ENCODE data around the gene RASA3. TPM values are rescaled to one million over a fixed set of nuclear protein-coding genes. Genes with fewer than 3 reads are reported as not detected.

Gene RASA3
- total and polyA plus RNA-seq, 9 of the 15 experiments (the other 6 are each of a cell fraction or from before 2014, with no cell fraction given) = 0.72 to 25.3 (median 14.4) TPM

DNA sequence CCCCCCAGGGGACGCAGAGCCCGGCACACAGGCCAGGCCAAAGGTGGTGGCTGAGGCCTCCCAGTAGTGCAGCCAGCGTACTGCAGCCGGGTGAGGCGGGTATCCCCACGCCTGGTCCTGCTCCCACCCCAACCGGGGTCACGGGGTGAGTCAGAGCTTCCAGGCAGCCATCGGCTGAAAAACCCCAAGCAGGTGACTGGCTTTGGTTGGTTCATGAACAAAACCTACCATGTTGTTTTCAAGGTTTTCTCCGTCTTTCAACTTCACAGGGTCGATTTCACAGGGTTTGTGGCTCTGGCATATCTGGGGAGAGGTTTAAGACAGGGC is 116.5 kb downstream of the RASA3 start:
- H3K4me2 ChIP-seq (ENCODE audit: insufficient read depth, low read length) = no peak overlapping the region
- no peaks in the 10 kb centered on the region for H4K20me1 ChIP-seq (replicated peaks; ENCODE audit: control insufficient read depth, insufficient read depth, low read length)
- H3K9me1 ChIP-seq (ENCODE audit: control insufficient read depth, insufficient read depth, low read length) = no peaks in the 10 kb centered on the region
- in situ Hi-C loops (cut with MboI) = no loop called here
- no peaks in the 10 kb centered on the region for H3K27me3 ChIP-seq (ENCODE audit: control insufficient read depth in 2 of 2, insufficient read depth in 2 of 2, low read length in 2 of 2)
- no peak overlapping the region for H3K27ac ChIP-seq (ENCODE audit: extremely low read depth, low read depth, low read length)
- ChIA-PET CTCF (ENCODE audit: low intra/inter-chr PET ratio) (no interaction called here), POLR2A (no interaction called here)
- peaks cover 41% of the 10 kb centered on the region; the same call in 2 of the 3 replicates for H3K36me3 ChIP-seq (ENCODE audit: control insufficient read depth, insufficient read depth, low read length)
- ATAC-seq (no peak), FAIRE-seq (no peak), DNase-seq (ENCODE audit: extremely low read depth in 1 of 4, low spot score in 3 of 4) (no peak)
- 97% methylated on average over 11 of the region's 11 CpGs for WGBS (ENCODE audit: insufficient coverage, low coverage, missing lambda C conversion rate)
- no TSS peak for BruUV-seq (replicated peaks)
- intact Hi-C loops (cut with micrococcal nuclease) = no loop called here
- H2AFZ ChIP-seq (ENCODE audit: low read depth, low read length) = no peak overlapping the region
- H3K9ac ChIP-seq (ENCODE audit: insufficient read depth in 1 of 2, low read depth in 2 of 2, low read length in 2 of 2) = no peak overlapping the region
- no peaks in the 10 kb centered on the region for H3K9me3 ChIP-seq (replicated peaks; ENCODE audit: control insufficient read depth, insufficient read depth, low read depth, low read length)
- H3K4me3 ChIP-seq = no peak overlapping the region
- H3K4me1 ChIP-seq (replicated peaks in 1 of 2; ENCODE audit: control insufficient read depth in 2 of 2, insufficient read depth in 2 of 2, low read length in 2 of 2) = peaks cover 2 to 47% of the 10 kb centered on the region in 2 experiments; a peak in 3 of 5 replicates
- no peaks in the 10 kb centered on the region for H3K79me2 ChIP-seq (ENCODE audit: control insufficient read depth, insufficient read depth, low read length)
- TF ChIP-seq, protein P1, sequence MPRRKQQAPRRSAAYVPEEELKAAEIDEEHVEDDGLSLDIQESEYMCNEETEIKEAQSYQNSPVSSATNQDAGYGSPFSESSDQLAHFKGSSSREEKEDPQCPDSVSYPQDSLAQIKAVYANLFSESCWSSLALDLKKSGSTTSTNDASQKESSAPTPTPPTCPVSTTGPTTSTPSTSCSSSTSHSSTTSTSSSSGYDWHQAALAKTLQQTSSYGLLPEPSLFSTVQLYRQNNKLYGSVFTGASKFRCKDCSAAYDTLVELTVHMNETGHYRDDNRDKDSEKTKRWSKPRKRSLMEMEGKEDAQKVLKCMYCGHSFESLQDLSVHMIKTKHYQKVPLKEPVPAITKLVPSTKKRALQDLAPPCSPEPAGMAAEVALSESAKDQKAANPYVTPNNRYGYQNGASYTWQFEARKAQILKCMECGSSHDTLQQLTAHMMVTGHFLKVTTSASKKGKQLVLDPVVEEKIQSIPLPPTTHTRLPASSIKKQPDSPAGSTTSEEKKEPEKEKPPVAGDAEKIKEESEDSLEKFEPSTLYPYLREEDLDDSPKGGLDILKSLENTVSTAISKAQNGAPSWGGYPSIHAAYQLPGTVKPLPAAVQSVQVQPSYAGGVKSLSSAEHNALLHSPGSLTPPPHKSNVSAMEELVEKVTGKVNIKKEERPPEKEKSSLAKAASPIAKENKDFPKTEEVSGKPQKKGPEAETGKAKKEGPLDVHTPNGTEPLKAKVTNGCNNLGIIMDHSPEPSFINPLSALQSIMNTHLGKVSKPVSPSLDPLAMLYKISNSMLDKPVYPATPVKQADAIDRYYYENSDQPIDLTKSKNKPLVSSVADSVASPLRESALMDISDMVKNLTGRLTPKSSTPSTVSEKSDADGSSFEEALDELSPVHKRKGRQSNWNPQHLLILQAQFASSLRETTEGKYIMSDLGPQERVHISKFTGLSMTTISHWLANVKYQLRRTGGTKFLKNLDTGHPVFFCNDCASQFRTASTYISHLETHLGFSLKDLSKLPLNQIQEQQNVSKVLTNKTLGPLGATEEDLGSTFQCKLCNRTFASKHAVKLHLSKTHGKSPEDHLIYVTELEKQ (CRISPR knock-in tag; IDR thresholded peaks at IDR 0.05) = no peak
- no peak for TF ChIP-seq TEAD4 (IDR thresholded peaks at IDR 0.05; ENCODE audit: low read length)
- no peak for TF ChIP-seq TEAD4 (CRISPR knock-in tag; IDR thresholded peaks at IDR 0.05; ENCODE audit: borderline replicate concordance)
- TF ChIP-seq FOS (IDR thresholded peaks at IDR 0.05; ENCODE audit: extremely low read depth, insufficient read length) = no peak
- TF ChIP-seq KLF13 (tag; IDR thresholded peaks at IDR 0.05; ENCODE audit: borderline replicate concordance, low read depth) = no peak
- no peak for TF ChIP-seq PPARD (CRISPR knock-in tag; IDR thresholded peaks at IDR 0.05)
- TF ChIP-seq GTF2E2 (tag; IDR thresholded peaks at IDR 0.05) = no peak
- TF ChIP-seq, protein P2, sequence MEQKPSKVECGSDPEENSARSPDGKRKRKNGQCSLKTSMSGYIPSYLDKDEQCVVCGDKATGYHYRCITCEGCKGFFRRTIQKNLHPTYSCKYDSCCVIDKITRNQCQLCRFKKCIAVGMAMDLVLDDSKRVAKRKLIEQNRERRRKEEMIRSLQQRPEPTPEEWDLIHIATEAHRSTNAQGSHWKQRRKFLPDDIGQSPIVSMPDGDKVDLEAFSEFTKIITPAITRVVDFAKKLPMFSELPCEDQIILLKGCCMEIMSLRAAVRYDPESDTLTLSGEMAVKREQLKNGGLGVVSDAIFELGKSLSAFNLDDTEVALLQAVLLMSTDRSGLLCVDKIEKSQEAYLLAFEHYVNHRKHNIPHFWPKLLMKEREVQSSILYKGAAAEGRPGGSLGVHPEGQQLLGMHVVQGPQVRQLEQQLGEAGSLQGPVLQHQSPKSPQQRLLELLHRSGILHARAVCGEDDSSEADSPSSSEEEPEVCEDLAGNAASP (IDR thresholded peaks at IDR 0.05) = no peak
- TF ChIP-seq, protein P3, sequence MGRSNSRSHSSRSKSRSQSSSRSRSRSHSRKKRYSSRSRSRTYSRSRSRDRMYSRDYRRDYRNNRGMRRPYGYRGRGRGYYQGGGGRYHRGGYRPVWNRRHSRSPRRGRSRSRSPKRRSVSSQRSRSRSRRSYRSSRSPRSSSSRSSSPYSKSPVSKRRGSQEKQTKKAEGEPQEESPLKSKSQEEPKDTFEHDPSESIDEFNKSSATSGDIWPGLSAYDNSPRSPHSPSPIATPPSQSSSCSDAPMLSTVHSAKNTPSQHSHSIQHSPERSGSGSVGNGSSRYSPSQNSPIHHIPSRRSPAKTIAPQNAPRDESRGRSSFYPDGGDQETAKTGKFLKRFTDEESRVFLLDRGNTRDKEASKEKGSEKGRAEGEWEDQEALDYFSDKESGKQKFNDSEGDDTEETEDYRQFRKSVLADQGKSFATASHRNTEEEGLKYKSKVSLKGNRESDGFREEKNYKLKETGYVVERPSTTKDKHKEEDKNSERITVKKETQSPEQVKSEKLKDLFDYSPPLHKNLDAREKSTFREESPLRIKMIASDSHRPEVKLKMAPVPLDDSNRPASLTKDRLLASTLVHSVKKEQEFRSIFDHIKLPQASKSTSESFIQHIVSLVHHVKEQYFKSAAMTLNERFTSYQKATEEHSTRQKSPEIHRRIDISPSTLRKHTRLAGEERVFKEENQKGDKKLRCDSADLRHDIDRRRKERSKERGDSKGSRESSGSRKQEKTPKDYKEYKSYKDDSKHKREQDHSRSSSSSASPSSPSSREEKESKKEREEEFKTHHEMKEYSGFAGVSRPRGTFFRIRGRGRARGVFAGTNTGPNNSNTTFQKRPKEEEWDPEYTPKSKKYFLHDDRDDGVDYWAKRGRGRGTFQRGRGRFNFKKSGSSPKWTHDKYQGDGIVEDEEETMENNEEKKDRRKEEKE (IDR thresholded peaks at IDR 0.05; ENCODE audit: borderline replicate concordance in 1 of 2, control insufficient read depth in 1 of 2, low read depth in 2 of 2, low read length in 1 of 2) = no peak
- TF ChIP-seq, protein P4, sequence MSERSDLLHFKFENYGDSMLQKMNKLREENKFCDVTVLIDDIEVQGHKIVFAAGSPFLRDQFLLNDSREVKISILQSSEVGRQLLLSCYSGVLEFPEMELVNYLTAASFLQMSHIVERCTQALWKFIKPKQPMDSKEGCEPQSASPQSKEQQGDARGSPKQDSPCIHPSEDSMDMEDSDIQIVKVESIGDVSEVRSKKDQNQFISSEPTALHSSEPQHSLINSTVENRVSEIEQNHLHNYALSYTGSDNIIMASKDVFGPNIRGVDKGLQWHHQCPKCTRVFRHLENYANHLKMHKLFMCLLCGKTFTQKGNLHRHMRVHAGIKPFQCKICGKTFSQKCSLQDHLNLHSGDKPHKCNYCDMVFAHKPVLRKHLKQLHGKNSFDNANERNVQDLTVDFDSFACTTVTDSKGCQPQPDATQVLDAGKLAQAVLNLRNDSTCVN (CRISPR knock-in tag; IDR thresholded peaks at IDR 0.05) = no peak
- TF ChIP-seq, protein P5, sequence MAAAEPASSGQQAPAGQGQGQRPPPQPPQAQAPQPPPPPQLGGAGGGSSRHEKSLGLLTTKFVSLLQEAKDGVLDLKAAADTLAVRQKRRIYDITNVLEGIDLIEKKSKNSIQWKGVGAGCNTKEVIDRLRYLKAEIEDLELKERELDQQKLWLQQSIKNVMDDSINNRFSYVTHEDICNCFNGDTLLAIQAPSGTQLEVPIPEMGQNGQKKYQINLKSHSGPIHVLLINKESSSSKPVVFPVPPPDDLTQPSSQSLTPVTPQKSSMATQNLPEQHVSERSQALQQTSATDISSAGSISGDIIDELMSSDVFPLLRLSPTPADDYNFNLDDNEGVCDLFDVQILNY (CRISPR knock-in tag; IDR thresholded peaks at IDR 0.05) = no peak
- TF ChIP-seq PYGO2 (tag; IDR thresholded peaks at IDR 0.05) = no peak

All from K562 (cell line).